A673 (cell line): Measurements from ENCODE around the gene FTCDNL1.

Experiments
- EZH2 ChIP-seq: fragments of 200-600 bp; sonication (generic); IDR thresholded peaks from 2 replicates; pipeline ENCODE4 v1.6.1; 2017; ENCODE audit warnings: borderline replicate concordance, low read depth, mild to moderate bottlenecking, mixed read lengths, antibody characterized with exemption, low read length; ENCODE audit not compliant: poor library complexity, severe bottlenecking
- TF ChIP-seq, protein P1 (sequence below): fragments of 300-800, 200-600 bp; sonication (generic); conservative IDR thresholded peaks from 2 replicates; pipeline ENCODE4 v1.5.1; 2017; ENCODE audit warnings: low read depth, mild to moderate bottlenecking, antibody characterized with exemption, low read length, moderate library complexity, mixed read lengths

DNA sequence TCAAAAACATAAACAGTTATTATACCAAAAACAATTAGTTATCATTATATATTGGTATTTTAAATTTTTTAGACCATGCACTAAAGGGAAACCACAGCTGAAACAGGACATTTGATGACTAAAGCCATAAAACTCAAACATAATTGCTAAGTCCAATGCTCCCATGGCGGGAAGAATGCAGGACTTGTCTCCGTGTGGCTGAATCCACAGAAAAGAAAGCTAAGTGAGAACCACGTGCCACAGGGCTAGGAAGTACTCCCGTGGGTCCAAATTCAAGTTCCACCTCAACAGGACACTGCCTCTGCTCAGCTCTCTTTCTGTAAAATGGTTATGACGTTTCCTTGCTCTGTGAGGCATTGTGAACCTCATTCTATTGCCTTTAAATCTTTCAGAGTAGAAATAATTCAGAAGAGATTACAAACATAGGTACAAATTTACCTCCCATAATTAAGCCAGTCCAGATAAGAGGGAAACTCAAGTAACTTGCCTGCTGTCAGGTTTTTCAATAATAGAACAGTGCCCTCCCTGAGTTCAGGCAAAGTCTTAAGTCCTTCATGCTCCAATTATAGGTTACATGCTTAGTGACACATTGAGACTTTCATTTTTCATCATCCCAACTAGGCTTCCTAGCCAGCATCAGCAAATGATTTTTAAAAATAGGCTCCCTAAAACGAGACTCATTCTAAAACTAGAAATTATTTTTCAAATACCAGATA is 36.7 kb downstream of the FTCDNL1 start:
- TF ChIP-seq, protein P1, sequence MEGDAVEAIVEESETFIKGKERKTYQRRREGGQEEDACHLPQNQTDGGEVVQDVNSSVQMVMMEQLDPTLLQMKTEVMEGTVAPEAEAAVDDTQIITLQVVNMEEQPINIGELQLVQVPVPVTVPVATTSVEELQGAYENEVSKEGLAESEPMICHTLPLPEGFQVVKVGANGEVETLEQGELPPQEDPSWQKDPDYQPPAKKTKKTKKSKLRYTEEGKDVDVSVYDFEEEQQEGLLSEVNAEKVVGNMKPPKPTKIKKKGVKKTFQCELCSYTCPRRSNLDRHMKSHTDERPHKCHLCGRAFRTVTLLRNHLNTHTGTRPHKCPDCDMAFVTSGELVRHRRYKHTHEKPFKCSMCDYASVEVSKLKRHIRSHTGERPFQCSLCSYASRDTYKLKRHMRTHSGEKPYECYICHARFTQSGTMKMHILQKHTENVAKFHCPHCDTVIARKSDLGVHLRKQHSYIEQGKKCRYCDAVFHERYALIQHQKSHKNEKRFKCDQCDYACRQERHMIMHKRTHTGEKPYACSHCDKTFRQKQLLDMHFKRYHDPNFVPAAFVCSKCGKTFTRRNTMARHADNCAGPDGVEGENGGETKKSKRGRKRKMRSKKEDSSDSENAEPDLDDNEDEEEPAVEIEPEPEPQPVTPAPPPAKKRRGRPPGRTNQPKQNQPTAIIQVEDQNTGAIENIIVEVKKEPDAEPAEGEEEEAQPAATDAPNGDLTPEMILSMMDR = no peak
- no peak for TF ChIP-seq EZH2
